GM12872 (cell line): ENCODE measurements around the gene CD226.

Experiments used
- CTCF ChIP-seq: IDR thresholded peaks from 3 replicates; pipeline ENCODE4 v1.5.1; 2011; ENCODE audit warnings: low read depth, mild to moderate bottlenecking, low read length, moderate library complexity; ENCODE audit not compliant: insufficient read depth

Gene CD226

DNA sequence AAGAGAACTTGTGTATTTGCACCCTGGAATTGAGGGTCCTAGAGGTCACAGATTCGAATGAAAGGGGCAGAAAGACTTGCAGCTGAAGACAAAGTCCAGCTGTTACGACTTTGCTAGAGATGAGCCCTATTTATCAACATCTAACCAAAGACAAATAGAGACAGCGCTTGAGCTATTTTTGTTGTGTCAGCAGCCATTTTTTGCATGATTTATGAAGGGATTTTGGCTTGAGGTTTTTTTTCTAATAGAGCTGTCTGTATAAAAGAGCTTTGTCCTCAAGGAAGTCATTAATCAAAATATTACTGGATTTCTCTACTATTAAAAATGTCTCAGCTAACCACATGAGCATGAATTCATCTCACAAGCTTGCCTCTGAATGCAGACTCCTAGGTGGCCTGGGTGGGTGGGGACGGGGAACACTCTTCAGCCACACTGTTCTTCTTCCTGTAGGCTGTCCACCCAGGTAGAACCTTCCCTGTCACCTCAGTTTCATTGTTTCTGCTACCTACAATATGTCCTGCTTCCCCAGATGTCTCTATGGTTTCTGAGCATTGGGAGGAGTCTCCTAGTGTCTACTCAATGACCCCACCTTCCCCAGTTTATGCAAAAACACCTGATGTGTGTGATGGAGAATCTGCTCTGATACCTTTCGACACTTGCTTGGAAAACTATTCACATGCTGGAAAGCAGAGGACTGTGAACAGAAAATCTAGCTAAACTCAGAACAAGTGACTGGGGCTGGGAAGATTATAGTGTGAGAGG is 7.2 kb upstream of the CD226 start:
- TF ChIP-seq CTCF: no peak

GRCh38 chr18:69953191-69953590 is 5.5 kb upstream of the CD226 start:
- no peak for TF ChIP-seq CTCF

GRCh38 chr18:69951182-69951581 is 3.5 kb upstream of the CD226 start:
- no peak for TF ChIP-seq CTCF

GRCh38 chr18:69949538-69949936 is 1.9 kb upstream of the CD226 start:
- TF ChIP-seq CTCF: no peak

- no peak for TF ChIP-seq CTCF
Observed at GRCh38 chr18:69948919-69949537, 1.4 kb upstream of the CD226 start.

GRCh38 chr18:69948256-69948655 is 583 bp upstream of the CD226 start:
- no peak for TF ChIP-seq CTCF

DNA sequence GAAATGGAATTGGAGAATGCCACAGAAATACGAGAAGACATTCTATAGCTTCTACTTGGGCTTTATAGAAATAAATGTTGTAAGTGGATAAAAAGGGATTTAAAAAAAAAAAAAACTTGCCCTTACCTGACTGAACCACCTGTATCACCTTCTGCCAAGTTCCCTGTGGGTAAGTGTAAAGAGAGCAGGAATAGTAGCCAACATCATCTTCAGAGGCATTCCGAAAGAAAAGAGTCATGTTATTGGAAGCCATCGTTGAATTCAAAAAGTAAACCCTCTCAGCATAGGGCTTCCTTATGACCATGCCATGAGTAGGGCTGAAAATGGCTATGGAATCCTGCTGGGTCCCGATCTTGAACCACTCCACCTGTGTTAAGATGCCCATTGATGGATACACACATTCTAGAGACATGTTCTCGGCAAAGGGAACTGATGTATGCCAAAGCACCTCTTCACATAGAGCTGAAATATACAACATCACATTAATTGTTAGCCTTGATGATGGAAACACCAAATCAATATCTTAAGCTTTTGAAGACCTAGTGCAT is 991 bp downstream of the CD226 start:
- TF ChIP-seq CTCF: no peak
